K562 (cell line): ENCODE data around the gene CNGB1. TPM values are rescaled to one million over a fixed set of nuclear protein-coding genes. Genes with fewer than 3 reads are reported as not detected.
"Not testable (repeated sequence)": the region's sequence is repeated elsewhere in the genome, so short reads cannot be mapped to it uniquely, and the experiment has no call there.

Source experiments
- ATAC-seq: fragments of 200-7000 bp; cut with Tn5 transposase; 3 replicates; pipeline ENCODE4 v1.9.1; 2020; ENCODE audit warnings: moderate library complexity
- BruUV-seq: library from RNA; stranded (reverse); fragments of 400-500 nt; replicated peaks from 2 replicates; lab custom pipeline; 2021; lab: Mats Ljungman, UMichigan
- CTCF ChIA-PET: fragments of 300-600 bp; formaldehyde crosslinking; extraction: SDS; loops from one replicate; lab custom pipeline; 2021; ENCODE audit warnings: low intra/inter-chr PET ratio; lab: Yijun Ruan, JAX
- POLR2A ChIA-PET: fragments of 300-600, 350-650 bp; sonication (Branson Sonifier 250); formaldehyde crosslinking; extraction: SDS; loops from one replicate; lab custom pipeline; 2021; ENCODE audit warnings: antibody characterized with exemption, inconsistent platforms; lab: Yijun Ruan, JAX
- DNase-seq, 4 experiments: peaks; one replicate each; pipeline versions ENCODE4 v3.0.0 to v3.0.0-alpha.2; 2011 to 2018; ENCODE audit warnings: low spot score in 3 of 4, mixed read lengths in 3 of 4; ENCODE audit errors: extremely low read depth in 1 of 4
- FAIRE-seq: peaks from 2 replicates; lab custom pipeline; 2011; peaks lifted over from hg19 to GRCh38; lab: Jason Lieb, UNC
- H2AFZ ChIP-seq: 2 replicates; pipeline ENCODE4 v1.6.0; 2011; ENCODE audit warnings: low read depth, low read length, control low read depth, inconsistent platforms
- H3K27ac ChIP-seq: fragments of 200-600 bp; 3 replicates; pipeline ENCODE4 v1.8.0; 2011; ENCODE audit warnings: low read depth, mild to moderate bottlenecking, control low read depth, inconsistent platforms, low read length, moderate library complexity, mixed read lengths; ENCODE audit errors: extremely low read depth
- H3K27me3 ChIP-seq, 2 experiments: fragments of 300-600 bp in 1 of 2; 2 replicates in 1 of 2; 3 replicates in 1 of 2; pipeline versions ENCODE4 v1.6.0 to v1.8.0; 2011; ENCODE audit warnings: inconsistent platforms in 2 of 2, low read length in 2 of 2, mild to moderate bottlenecking in 1 of 2, mixed read lengths in 1 of 2, moderate library complexity in 1 of 2; ENCODE audit not compliant: control insufficient read depth in 2 of 2, insufficient read depth in 2 of 2
- H3K36me3 ChIP-seq: fragments of 300-600 bp; 3 replicates; pipeline ENCODE4 v1.8.0; 2011; ENCODE audit warnings: mild to moderate bottlenecking, low read length, inconsistent platforms; ENCODE audit not compliant: control insufficient read depth, insufficient read depth
- H3K4me1 ChIP-seq, 2 experiments: fragments of 200-600 bp in 1 of 2; replicated peaks in 1 of 2; 2 replicates in 1 of 2; 3 replicates in 1 of 2; pipeline versions ENCODE4 v1.5.1 to v1.8.0; 2011; ENCODE audit warnings: inconsistent platforms in 2 of 2, low read length in 2 of 2, mild to moderate bottlenecking in 1 of 2, mixed read lengths in 1 of 2, moderate library complexity in 1 of 2; ENCODE audit not compliant: control insufficient read depth in 2 of 2, insufficient read depth in 2 of 2
- H3K4me2 ChIP-seq: 2 replicates; pipeline ENCODE4 v1.6.1; 2011; ENCODE audit warnings: low read length, control low read depth, inconsistent platforms, mixed read lengths; ENCODE audit not compliant: insufficient read depth
- H3K4me3 ChIP-seq: fragments of 200-600 bp; sonication (generic), shearing (Covaris generic); 2 replicates; pipeline ENCODE4 v1.5.1; 2016; ENCODE audit warnings: control low read depth, inconsistent platforms
- H3K79me2 ChIP-seq: fragments of 200-600 bp; 3 replicates; pipeline ENCODE4 v1.8.0; 2011; ENCODE audit warnings: low read length, inconsistent platforms; ENCODE audit not compliant: control insufficient read depth, insufficient read depth
- H3K9ac ChIP-seq, 2 experiments: 2 replicates each; pipeline versions ENCODE4 v1.6.0 to v1.6.1; 2011; ENCODE audit warnings: low read depth in 2 of 2, low read length in 2 of 2, control low read depth in 1 of 2, inconsistent platforms in 1 of 2, mild to moderate bottlenecking in 1 of 2, mixed read lengths in 1 of 2; ENCODE audit not compliant: insufficient read depth in 1 of 2
- H3K9me1 ChIP-seq: one replicate; pipeline ENCODE4 v1.6.0; 2011; ENCODE audit warnings: inconsistent platforms, mild to moderate bottlenecking, low read length, moderate library complexity; ENCODE audit not compliant: control insufficient read depth, insufficient read depth
- H3K9me3 ChIP-seq: replicated peaks from 2 replicates; pipeline ENCODE4 v1.5.1; 2011; ENCODE audit warnings: low read depth, low read length, inconsistent platforms; ENCODE audit not compliant: control insufficient read depth, insufficient read depth
- H4K20me1 ChIP-seq: replicated peaks from 2 replicates; pipeline ENCODE4 v1.6.1; 2011; ENCODE audit warnings: low read length, inconsistent platforms, mixed read lengths; ENCODE audit not compliant: control insufficient read depth, insufficient read depth
- FOXK2 ChIP-seq, 2 experiments: fragments of 450-650 bp; IDR thresholded peaks in 1 of 2; conservative IDR thresholded peaks in 1 of 2; 2 replicates each; pipeline ENCODE4 v1.6.1; 2016; ENCODE audit warnings: low read depth in 2 of 2, mild to moderate bottlenecking in 1 of 2
- ZNF121 ChIP-seq: sonication (generic); formaldehyde crosslinking; conservative IDR thresholded peaks from 2 replicates; pipeline ENCODE4 v1.8.0; 2022; ENCODE audit warnings: missing genetic modification reagents
- ZNF316 ChIP-seq: fragments of 450-650 bp; IDR thresholded peaks from 2 replicates; pipeline ENCODE4 v1.6.1; 2016
- WGBS: fragments of 100-300 bp; shearing (Covaris generic); methylation state at CpG from one replicate; pipeline ENCODE4 v1.1.6; 2016; ENCODE audit warnings: low coverage, mixed read lengths; ENCODE audit not compliant: insufficient coverage; ENCODE audit errors: missing lambda C conversion rate; 5-methylcytosine and 5-hydroxymethylcytosine counted together
- in situ Hi-C: fragments of 300-500 bp; cut with MboI; formaldehyde crosslinking; loops from 4 replicates; pipeline ENCODE4 v1.15.0; 2018; ENCODE audit warnings: inconsistent platforms, mixed read lengths
- intact Hi-C: fragments of 100-400 bp; cut with micrococcal nuclease; formaldehyde crosslinking; loops from 2 replicates; pipeline ENCODE4 v1.14.2; 2022
- polyA plus RNA-seq, 8 experiments: library from polyadenylated mRNA; depleted of rRNA in 4 of 8; stranded (reverse) in 5 of 8; unstranded in 3 of 8; fragments of >200 nt; fragmentation: Nextera tagmentation in 2 of 8; fragmentation: Illumina TruSeq in 1 of 8; extraction: Ambion mirVana in 2 of 8; extraction: Trizol in 1 of 8; gene quantifications; 2 replicates each; pipeline versions ENCODE4 v1.2.1 to v1.2.3, GENCODE V29; 2011 to 2014; ENCODE audit warnings: inconsistent platforms in 1 of 8, missing spikeins in 1 of 8
- total RNA-seq, 7 experiments: library from RNA; depleted of rRNA in 6 of 7; stranded (reverse); fragments of >200 nt in 6 of 7; fragmentation: Illumina TruSeq in 2 of 7; extraction: Trizol in 2 of 7; gene quantifications; 2 replicates each; pipeline versions ENCODE4 v1.2.1 to v1.2.3, GENCODE V29; 2011 to 2021; ENCODE audit warnings: low replicate concordance in 1 of 7

Gene CNGB1
- total and polyA plus RNA-seq, 9 of the 15 experiments (the other 6 are each of a cell fraction or from before 2014, with no cell fraction given): not detected

DNA sequence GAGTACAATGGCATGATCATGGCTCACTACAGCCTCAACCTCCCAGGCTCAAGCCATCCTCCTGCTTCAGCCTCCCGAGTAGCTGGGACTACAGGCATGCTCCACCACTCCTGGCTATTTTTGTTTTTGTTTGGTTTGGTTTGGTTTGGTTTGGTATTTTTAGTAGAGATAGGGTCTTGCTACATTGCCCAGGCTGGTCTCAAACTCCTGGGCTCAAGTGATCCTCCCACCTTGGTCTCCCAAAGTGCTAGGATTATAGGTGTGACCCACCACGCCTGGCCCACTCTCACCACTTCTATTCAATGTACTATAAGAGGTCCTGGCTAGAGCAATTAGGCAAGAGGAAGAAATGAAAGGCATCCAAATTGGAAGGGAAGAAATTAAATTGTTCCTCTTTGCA lies 29.0 kb downstream of the CNGB1 start:
- TF ChIP-seq ZNF121 (CRISPR knock-in tag): peak; percentile 68
- TF ChIP-seq, all 486 proteins: peak for 1; not testable (repeated sequence) for 485
- DNase-seq, POLR2A ChIA-PET, H3K27ac ChIP-seq, H3K9ac ChIP-seq, BruUV-seq, H3K4me1 ChIP-seq, H3K4me3 ChIP-seq, in situ Hi-C loops, H3K36me3 ChIP-seq, H3K79me2 ChIP-seq, H2AFZ ChIP-seq, H3K4me2 ChIP-seq, ATAC-seq, H3K9me3 ChIP-seq, FAIRE-seq, intact Hi-C loops, CTCF ChIA-PET, H3K9me1 ChIP-seq: not testable (repeated sequence)
- H3K27me3 ChIP-seq: peaks cover 19 to 58% of the 10 kb centered on the region in 2 experiments
- peaks cover 12% of the 10 kb centered on the region; the same call in 1 of the 2 replicates for H4K20me1 ChIP-seq
- WGBS: 0% methylated on average over 2 of the region's 2 CpGs

DNA sequence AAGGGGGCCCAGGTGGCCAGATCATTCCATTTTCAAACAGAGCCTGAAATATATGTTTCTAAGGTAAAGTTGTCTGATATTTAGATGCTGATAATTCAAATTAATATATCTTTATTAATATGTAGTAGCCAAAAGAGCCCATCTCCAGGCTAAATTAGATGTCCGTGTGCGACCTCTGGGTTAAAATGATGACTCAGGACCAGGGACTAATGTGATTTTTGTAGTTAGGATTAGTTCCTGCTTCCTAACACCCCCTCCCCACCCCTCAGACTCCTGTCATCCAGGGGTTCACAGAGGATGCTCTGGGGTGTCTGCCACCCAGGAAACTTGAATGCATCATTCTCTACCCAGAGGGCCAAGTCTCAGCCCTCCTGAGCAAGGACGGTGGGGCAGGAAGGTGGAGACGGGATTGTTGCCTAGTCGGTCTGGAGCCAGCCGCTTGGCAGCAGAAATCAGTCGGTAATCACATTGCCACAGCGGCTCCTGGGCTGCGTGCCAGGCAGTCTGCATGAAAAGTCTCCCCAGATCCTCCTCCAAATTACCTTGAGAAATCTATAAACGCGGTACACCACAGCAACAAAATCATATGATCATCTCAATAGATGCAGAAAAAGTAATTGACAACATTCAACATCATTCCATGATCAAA lies 29.8 kb downstream of the CNGB1 start:
- Histone ChIP-seq H3K27ac (no peak overlapping the region), H3K9me1 (no peaks in the 10 kb centered on the region), H3K4me1 (peaks cover 0 to 4% of the 10 kb centered on the region in 2 experiments; a peak in 2 of 5 replicates), H4K20me1 (0 out of 2 replicates have a peak, but pooled peaks cover 6% of the 10 kb centered on the region), H2AFZ (no peak overlapping the region), H3K9me3 (no peaks in the 10 kb centered on the region), H3K27me3 (peaks cover 24 to 54% of the 10 kb centered on the region in 2 experiments), H3K4me2 (no peak overlapping the region), H3K9ac (no peak overlapping the region; a peak in 1 of 4 replicates), H3K36me3 (no peaks in the 10 kb centered on the region), H3K4me3 (no peak overlapping the region), H3K79me2 (no peaks in the 10 kb centered on the region)
- POLR2A ChIA-PET: no interaction called here
- ATAC-seq (no peak), FAIRE-seq (no peak), DNase-seq (no peak)
- BruUV-seq: no TSS peak
- intact Hi-C loops: no loop called here
- WGBS: 1% methylated on average over 11 of the region's 11 CpGs
- in situ Hi-C loops: no loop called here
- CTCF ChIA-PET: no interaction called here
- TF ChIP-seq FOXK2 (conservative IDR thresholded peaks at IDR 0.05 in 1 of 2, IDR thresholded peaks at IDR 0.05 in 1 of 2; ENCODE audit: low read depth in 2 of 2): no peak
- TF ChIP-seq ZNF316: peak; percentile 32; the same call in 1 of the 2 replicates
